ENCODE data around the gene CLCF1.

CLCF1 gene

DNA sequence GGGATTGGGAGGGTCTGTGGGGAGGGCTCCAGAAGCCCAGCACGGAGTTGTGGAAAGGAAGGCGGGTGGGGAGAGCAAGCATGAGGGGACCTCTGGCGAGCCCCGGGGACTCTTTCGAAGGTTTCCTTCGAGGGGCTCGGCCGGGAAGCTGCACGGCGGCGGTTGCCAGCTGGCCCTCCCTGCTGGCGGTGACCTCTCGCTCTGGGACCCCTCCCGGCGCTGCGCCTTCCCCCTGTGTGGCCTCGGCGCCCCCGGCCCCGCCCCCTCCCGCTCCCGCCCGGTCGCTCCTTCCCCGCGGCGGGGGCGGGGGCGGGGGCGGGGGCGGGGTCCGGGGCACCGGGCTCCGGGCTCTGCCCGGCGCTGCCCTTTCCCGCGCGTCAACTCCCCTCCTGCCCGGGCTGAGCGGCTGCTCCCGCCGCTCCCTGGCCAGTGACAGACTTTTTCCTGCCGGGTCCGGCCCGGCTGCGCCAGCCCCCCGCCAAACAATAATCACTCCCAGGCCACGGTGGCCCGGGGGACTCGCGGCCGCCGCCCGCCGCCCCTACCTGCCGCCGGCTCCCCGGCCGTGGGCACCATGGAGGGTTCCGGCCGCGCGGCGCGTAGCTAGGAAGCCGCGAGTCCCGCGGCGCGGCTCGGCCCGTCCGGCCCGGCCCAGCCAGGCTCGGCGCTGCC lies 941 bp downstream of the CLCF1 start:
- H3K4me2 ChIP-seq (ENCODE audit: low read length) = peak overlapping the region; percentile 99
- no peaks in the 10 kb centered on the region for H3K9me2 ChIP-seq (replicated peaks; ENCODE audit: control insufficient read depth, low read length)
- H3K27ac ChIP-seq (ENCODE audit: low read depth, low read length) = peak overlapping the region; percentile 86; the same call in 1 of the 2 replicates
- peak overlapping the region; percentile 96 for H3K4me3 ChIP-seq (ENCODE audit: low read length)
- peaks cover 20% of the 10 kb centered on the region for H3K36me3 ChIP-seq (ENCODE audit: control insufficient read depth, low read length)
- H3F3A ChIP-seq (ENCODE audit: control insufficient read depth, insufficient read depth) = peaks cover 3% of the 10 kb centered on the region; the same call in 1 of the 2 replicates
- peaks cover 82% of the 10 kb centered on the region for H3K4me1 ChIP-seq (ENCODE audit: control insufficient read depth, low read length)
- H3K27me3 ChIP-seq (ENCODE audit: control insufficient read depth, low read length) = no peaks in the 10 kb centered on the region
- TF ChIP-seq, protein P1, sequence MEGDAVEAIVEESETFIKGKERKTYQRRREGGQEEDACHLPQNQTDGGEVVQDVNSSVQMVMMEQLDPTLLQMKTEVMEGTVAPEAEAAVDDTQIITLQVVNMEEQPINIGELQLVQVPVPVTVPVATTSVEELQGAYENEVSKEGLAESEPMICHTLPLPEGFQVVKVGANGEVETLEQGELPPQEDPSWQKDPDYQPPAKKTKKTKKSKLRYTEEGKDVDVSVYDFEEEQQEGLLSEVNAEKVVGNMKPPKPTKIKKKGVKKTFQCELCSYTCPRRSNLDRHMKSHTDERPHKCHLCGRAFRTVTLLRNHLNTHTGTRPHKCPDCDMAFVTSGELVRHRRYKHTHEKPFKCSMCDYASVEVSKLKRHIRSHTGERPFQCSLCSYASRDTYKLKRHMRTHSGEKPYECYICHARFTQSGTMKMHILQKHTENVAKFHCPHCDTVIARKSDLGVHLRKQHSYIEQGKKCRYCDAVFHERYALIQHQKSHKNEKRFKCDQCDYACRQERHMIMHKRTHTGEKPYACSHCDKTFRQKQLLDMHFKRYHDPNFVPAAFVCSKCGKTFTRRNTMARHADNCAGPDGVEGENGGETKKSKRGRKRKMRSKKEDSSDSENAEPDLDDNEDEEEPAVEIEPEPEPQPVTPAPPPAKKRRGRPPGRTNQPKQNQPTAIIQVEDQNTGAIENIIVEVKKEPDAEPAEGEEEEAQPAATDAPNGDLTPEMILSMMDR (IDR thresholded peaks at IDR 0.05; ENCODE audit: low read depth, low read length, poor library complexity, severe bottlenecking) = no peak
- no peak for TF ChIP-seq EZH2phosphoT487 (IDR thresholded peaks at IDR 0.05; ENCODE audit: borderline replicate concordance, low read length)
- peaks cover 15% of the 10 kb centered on the region for H4K20me1 ChIP-seq (ENCODE audit: control insufficient read depth, insufficient read depth, low read depth, low read length)
- H3K79me2 ChIP-seq (ENCODE audit: control insufficient read depth, low read length) = peaks cover 67% of the 10 kb centered on the region
- no peaks in the 10 kb centered on the region for H3K9me3 ChIP-seq (ENCODE audit: control insufficient read depth, insufficient read depth, low read length)

DNA sequence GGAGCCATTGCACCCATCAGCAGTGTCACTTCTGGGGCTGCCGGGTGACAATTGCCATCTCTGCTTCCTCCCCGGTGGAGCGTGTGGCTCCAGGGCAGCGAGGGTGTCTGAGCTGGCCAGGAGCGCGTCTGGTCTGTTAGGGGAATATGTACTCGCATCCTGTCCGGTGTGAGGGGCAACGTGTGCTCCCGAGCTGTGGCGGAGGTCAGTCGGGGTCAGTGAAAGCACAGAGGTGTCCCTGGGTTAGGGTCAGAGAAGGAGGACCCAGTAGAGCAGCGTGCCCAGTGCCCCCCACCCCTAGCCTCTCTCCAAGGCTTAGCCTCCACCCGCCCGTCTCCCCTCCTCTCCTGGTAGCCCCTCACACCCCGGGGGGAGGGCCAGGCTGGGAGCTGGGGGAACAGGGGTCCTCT lies 1.5 kb downstream of the CLCF1 start:
- Histone ChIP-seq H3K4me3 (ENCODE audit: low read length) (peak overlapping the region; percentile 96), H3K27me3 (ENCODE audit: control insufficient read depth, low read length) (no peaks in the 10 kb centered on the region)

DNA sequence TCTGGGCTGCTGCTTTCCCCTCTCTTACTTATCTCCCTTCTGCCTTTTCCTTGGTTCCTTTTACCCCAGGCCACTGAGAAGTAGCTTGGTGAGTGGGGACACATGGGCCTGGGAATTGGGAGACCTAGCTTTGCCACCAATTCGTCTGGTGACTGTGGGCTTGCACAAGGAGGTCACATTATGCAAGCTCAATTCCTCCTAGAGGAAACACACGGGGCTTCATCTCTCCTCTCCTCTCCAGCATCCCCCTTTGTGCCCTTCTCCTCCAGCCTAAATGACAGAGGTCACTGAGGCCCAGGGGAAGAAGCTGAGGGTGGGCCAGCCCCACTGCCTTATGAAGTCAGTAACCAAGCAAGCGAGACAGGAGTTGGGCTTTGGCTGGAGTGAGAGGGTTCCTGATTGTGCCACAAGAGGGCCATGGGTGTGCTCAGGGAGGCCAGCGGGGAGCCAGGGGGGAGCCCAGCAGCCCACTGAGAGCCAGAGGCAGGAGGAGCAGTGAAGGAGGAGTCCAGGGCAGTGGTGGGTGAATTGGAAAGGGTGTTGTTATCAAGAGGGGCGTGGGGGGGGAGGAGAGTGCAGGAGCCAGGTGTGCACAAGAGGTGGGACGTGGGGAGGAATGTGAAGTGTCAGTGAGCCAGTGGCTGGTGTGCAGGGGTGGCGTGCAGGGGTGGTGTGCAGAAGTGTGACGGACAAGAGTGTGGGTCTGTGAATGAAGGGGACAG lies 2.0 kb downstream of the CLCF1 start:
- H4K20me1 ChIP-seq (ENCODE audit: control insufficient read depth, insufficient read depth, low read depth, low read length) = peaks cover 15% of the 10 kb centered on the region
- peak overlapping the region; percentile 99 for H3K4me2 ChIP-seq (ENCODE audit: low read length)
- H3F3A ChIP-seq (ENCODE audit: control insufficient read depth, insufficient read depth) = peaks cover 3% of the 10 kb centered on the region; the same call in 1 of the 2 replicates
- H3K9me2 ChIP-seq (replicated peaks; ENCODE audit: control insufficient read depth, low read length) = no peaks in the 10 kb centered on the region
- TF ChIP-seq, protein P1 (IDR thresholded peaks at IDR 0.05; ENCODE audit: low read depth, low read length, poor library complexity, severe bottlenecking) = peak; percentile 63
- no peak for TF ChIP-seq EZH2phosphoT487 (IDR thresholded peaks at IDR 0.05; ENCODE audit: borderline replicate concordance, low read length)
- no peaks in the 10 kb centered on the region for H3K27me3 ChIP-seq (ENCODE audit: control insufficient read depth, low read length)
- H3K9me3 ChIP-seq (ENCODE audit: control insufficient read depth, insufficient read depth, low read length) = no peaks in the 10 kb centered on the region
- peaks cover 25% of the 10 kb centered on the region for H3K36me3 ChIP-seq (ENCODE audit: control insufficient read depth, low read length)
- no peak overlapping the region for H3K27ac ChIP-seq (ENCODE audit: low read depth, low read length)
- H3K4me1 ChIP-seq (ENCODE audit: control insufficient read depth, low read length) = peaks cover 86% of the 10 kb centered on the region
- H3K4me3 ChIP-seq (ENCODE audit: low read length) = peak overlapping the region; percentile 96
- H3K79me2 ChIP-seq (ENCODE audit: control insufficient read depth, low read length) = peaks cover 79% of the 10 kb centered on the region

More for the DNA sequence above, 1.5 kb downstream of the CLCF1 start:
- TF ChIP-seq, protein P1 (IDR thresholded peaks at IDR 0.05; ENCODE audit: low read depth, low read length, poor library complexity, severe bottlenecking) = no peak
- TF ChIP-seq EZH2phosphoT487 (IDR thresholded peaks at IDR 0.05; ENCODE audit: borderline replicate concordance, low read length) = no peak
- H3K9me3 ChIP-seq (ENCODE audit: control insufficient read depth, insufficient read depth, low read length) = no peaks in the 10 kb centered on the region
- H3F3A ChIP-seq (ENCODE audit: control insufficient read depth, insufficient read depth) = peaks cover 3% of the 10 kb centered on the region; the same call in 1 of the 2 replicates
- H3K4me2 ChIP-seq (ENCODE audit: low read length) = peak overlapping the region; percentile 99
- peaks cover 82% of the 10 kb centered on the region for H3K4me1 ChIP-seq (ENCODE audit: control insufficient read depth, low read length)
- H3K9me2 ChIP-seq (replicated peaks; ENCODE audit: control insufficient read depth, low read length) = no peaks in the 10 kb centered on the region
- H3K27ac ChIP-seq (ENCODE audit: low read depth, low read length) = no peak overlapping the region
- H3K79me2 ChIP-seq (ENCODE audit: control insufficient read depth, low read length) = peaks cover 73% of the 10 kb centered on the region
- peaks cover 22% of the 10 kb centered on the region for H3K36me3 ChIP-seq (ENCODE audit: control insufficient read depth, low read length)
- H4K20me1 ChIP-seq (ENCODE audit: control insufficient read depth, insufficient read depth, low read depth, low read length) = peaks cover 15% of the 10 kb centered on the region
